ENCODE data around the gene INAFM2. TPM values are rescaled to one million over a fixed set of nuclear protein-coding genes. Genes with fewer than 3 reads are reported as not detected.

Gene INAFM2
- total and polyA plus RNA-seq, 2 experiments from 2014 or later, result 18.1 to 32.7 TPM

- TF ChIP-seq ZNF114 (CRISPR knock-in tag; IDR thresholded peaks at IDR 0.05) (no peak), NANOG (IDR thresholded peaks at IDR 0.05; ENCODE audit: borderline replicate concordance) (no peak), STAT1 (IDR thresholded peaks at IDR 0.05; ENCODE audit: unreplicated experiment) (no peak), ZNF462 (CRISPR knock-in tag; IDR thresholded peaks at IDR 0.05) (no peak)
- TF ChIP-seq, protein P1, sequence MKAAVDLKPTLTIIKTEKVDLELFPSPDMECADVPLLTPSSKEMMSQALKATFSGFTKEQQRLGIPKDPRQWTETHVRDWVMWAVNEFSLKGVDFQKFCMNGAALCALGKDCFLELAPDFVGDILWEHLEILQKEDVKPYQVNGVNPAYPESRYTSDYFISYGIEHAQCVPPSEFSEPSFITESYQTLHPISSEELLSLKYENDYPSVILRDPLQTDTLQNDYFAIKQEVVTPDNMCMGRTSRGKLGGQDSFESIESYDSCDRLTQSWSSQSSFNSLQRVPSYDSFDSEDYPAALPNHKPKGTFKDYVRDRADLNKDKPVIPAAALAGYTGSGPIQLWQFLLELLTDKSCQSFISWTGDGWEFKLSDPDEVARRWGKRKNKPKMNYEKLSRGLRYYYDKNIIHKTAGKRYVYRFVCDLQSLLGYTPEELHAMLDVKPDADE (IDR thresholded peaks at IDR 0.05), result no peak
- TF ChIP-seq, protein P2, sequence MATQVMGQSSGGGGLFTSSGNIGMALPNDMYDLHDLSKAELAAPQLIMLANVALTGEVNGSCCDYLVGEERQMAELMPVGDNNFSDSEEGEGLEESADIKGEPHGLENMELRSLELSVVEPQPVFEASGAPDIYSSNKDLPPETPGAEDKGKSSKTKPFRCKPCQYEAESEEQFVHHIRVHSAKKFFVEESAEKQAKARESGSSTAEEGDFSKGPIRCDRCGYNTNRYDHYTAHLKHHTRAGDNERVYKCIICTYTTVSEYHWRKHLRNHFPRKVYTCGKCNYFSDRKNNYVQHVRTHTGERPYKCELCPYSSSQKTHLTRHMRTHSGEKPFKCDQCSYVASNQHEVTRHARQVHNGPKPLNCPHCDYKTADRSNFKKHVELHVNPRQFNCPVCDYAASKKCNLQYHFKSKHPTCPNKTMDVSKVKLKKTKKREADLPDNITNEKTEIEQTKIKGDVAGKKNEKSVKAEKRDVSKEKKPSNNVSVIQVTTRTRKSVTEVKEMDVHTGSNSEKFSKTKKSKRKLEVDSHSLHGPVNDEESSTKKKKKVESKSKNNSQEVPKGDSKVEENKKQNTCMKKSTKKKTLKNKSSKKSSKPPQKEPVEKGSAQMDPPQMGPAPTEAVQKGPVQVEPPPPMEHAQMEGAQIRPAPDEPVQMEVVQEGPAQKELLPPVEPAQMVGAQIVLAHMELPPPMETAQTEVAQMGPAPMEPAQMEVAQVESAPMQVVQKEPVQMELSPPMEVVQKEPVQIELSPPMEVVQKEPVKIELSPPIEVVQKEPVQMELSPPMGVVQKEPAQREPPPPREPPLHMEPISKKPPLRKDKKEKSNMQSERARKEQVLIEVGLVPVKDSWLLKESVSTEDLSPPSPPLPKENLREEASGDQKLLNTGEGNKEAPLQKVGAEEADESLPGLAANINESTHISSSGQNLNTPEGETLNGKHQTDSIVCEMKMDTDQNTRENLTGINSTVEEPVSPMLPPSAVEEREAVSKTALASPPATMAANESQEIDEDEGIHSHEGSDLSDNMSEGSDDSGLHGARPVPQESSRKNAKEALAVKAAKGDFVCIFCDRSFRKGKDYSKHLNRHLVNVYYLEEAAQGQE (IDR thresholded peaks at IDR 0.05; ENCODE audit: unreplicated experiment), result no peak
- no peaks in the 10 kb centered on the region for H3K79me2 ChIP-seq (replicated peaks; ENCODE audit: insufficient read depth)
Observed at GRCh38 chr15:40293006-40293405, 30.5 kb upstream of the INAFM2 start.

More at GRCh38 chr15:40293006-40293405, 30.5 kb upstream of the INAFM2 start:
- Histone ChIP-seq H3K27ac (ENCODE audit: low read depth) (no peak overlapping the region), H3K4me1 (ENCODE audit: insufficient read depth) (peaks cover 13% of the 10 kb centered on the region; the same call in 1 of the 2 replicates), H3K27me3 (ENCODE audit: insufficient read depth) (peaks cover 50% of the 10 kb centered on the region), H3K36me3 (ENCODE audit: insufficient read depth) (no peaks in the 10 kb centered on the region), H4K20me1 (replicated peaks; ENCODE audit: insufficient read depth) (no peaks in the 10 kb centered on the region), H3K4me3 (no peak overlapping the region), H3K4me2 (no peak overlapping the region), H3F3A (replicated peaks; ENCODE audit: low read depth) (no peaks in the 10 kb centered on the region), H3K9me2 (ENCODE audit: insufficient read depth) (no peaks in the 10 kb centered on the region), H2AFZ (no peak overlapping the region)
- Mint-ChIP-seq H3K9me3 (no peaks in the 10 kb centered on the region), H3K27ac (no peak overlapping the region), H3K36me3 (ENCODE audit: low read depth) (no peaks in the 10 kb centered on the region), H3K27me3 (ENCODE audit: insufficient read depth, low read depth, poor library complexity) (peaks cover 48% of the 10 kb centered on the region), H3K4me1 (peaks cover 31% of the 10 kb centered on the region), H3K4me3 (no peak overlapping the region)
- ATAC-seq (no peak), DNase-seq (ENCODE audit: low spot score) (no peak)

Data from GM23338 (cell line).